ENCODE results near the gene ASF1B. TPM values are rescaled to one million over a fixed set of nuclear protein-coding genes. Genes with fewer than 3 reads are reported as not detected.

ASF1B gene
- total RNA-seq, 1 donor from 2014 or later, result 2.8 TPM

DNA sequence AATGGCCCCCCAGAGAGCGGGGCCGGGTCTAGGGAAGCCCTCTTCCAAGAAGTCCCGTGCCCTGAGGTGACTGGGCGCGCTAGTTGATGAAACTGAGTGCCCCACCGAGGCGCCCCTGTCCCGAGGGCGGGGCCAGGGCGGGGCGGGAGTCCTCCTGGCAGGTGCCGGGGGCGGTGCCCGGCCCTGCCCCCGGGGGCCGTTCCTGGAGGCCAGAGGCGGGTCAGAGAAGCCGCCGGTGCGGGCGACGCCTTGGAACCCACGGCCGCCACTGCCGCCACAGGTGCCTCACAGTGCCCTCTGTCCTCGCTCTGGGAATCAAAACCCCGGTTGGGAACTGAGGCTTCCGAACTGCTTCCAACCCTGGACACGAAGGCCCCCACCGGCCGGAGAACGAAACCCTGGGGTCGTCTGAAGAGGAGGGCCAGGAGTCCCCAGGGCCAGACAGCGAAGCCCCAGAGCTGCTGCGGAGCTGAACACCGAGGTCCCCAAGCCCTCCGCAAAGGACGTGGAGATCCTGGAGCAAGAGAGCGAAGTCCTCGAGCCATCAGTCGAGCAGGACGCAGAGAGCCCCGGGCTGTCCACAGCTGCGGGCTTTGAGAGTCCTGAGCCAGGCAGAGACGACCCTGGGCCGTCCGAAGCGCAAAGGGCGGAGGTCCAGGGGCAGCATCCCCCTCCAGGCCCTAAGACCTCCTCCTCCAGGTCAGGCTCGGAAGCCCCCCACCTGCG lies 63.7 kb downstream of the ASF1B start, which contains the start of gene MISP3:
Gene MISP3, plus strand, starts transcription at position 252 of the 726 bp plus-strand sequence. CDS start 524 bp downstream, outside the sequence.
- Mint-ChIP-seq H3K4me3 (ENCODE audit: unreplicated experiment) (peak within 1 kb of the TSS; percentile 98), H3K36me3 (ENCODE audit: low read depth) (no peaks in the 10 kb centered on the region), H3K27me3 (ENCODE audit: low read depth) (no peaks in the 10 kb centered on the region), H3K27ac (ENCODE audit: unreplicated experiment) (peak within 1 kb of the TSS; percentile 54), H3K9me3 (ENCODE audit: low read depth) (no peaks in the 10 kb centered on the region), H3K4me1 (ENCODE audit: low read depth) (peaks cover 18% of the 10 kb centered on the region)
- TF ChIP-seq, protein P1, sequence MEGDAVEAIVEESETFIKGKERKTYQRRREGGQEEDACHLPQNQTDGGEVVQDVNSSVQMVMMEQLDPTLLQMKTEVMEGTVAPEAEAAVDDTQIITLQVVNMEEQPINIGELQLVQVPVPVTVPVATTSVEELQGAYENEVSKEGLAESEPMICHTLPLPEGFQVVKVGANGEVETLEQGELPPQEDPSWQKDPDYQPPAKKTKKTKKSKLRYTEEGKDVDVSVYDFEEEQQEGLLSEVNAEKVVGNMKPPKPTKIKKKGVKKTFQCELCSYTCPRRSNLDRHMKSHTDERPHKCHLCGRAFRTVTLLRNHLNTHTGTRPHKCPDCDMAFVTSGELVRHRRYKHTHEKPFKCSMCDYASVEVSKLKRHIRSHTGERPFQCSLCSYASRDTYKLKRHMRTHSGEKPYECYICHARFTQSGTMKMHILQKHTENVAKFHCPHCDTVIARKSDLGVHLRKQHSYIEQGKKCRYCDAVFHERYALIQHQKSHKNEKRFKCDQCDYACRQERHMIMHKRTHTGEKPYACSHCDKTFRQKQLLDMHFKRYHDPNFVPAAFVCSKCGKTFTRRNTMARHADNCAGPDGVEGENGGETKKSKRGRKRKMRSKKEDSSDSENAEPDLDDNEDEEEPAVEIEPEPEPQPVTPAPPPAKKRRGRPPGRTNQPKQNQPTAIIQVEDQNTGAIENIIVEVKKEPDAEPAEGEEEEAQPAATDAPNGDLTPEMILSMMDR (IDR thresholded peaks at IDR 0.05), result no peak
- DNase-seq (ENCODE audit: low spot score), result no peak

DNA sequence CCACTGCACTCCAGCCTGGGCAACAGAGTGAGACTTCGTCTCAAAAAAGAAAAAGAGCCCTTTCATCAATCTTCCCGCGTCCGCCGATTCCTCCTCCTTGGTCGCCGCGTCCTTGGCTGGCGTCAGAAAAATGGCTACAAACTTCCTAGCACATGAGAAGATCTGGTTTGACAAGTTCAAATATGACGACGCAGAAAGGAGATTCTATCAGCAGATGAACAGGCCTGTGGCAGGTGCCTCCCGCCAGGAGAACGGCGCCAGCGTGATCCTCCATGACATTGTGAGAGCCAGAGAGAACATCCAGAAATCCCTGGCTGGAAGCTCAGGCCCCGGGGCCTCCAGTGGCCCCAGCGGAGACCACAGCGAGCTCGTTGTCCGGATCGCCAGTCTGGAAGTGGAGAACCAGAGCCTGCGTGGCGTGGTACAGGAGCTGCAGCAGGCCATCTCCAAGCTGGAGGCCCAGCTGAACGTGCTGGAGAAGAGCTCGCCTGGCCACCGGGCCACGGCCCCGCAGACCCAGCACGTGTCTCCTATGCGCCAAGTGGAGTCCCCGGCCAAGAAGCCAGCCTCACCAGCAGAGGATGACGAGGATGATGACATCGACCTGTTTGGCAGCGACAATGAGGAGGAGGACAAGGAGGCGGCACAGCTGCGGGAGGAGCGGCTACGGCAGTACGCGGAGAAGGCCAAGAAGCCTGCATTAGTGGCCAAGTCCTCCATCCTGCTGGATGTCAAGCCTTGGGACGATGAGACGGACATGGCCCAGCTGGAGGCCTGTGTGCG lies 65.9 kb downstream of the ASF1B start:
- Mint-ChIP-seq H3K27me3 (ENCODE audit: low read depth) (no peaks in the 10 kb centered on the region), H3K36me3 (ENCODE audit: low read depth) (no peaks in the 10 kb centered on the region), H3K27ac (ENCODE audit: unreplicated experiment) (no peak overlapping the region), H3K4me3 (ENCODE audit: unreplicated experiment) (no peak overlapping the region), H3K9me3 (ENCODE audit: low read depth) (no peaks in the 10 kb centered on the region), H3K4me1 (ENCODE audit: low read depth) (peaks cover 17% of the 10 kb centered on the region)
- DNase-seq (ENCODE audit: low spot score), result no peak
- TF ChIP-seq, protein P1 (IDR thresholded peaks at IDR 0.05), result no peak

Other genes starting within 250 kb of the ASF1B start
- 2.9 to 3.5 TPM (median 3.0 TPM) in 3 replicates for gene BRME1, start 230.5 kb downstream of the ASF1B start, total RNA-seq
- gene CC2D1A, start 230.4 kb downstream of the ASF1B start, total RNA-seq, result 33.7 to 42.9 TPM (median 35.2 TPM) in 3 replicates
- 5.7 to 8.9 TPM (median 8.7 TPM) in 3 replicates for gene PODNL1, start 198.2 kb downstream of the ASF1B start, total RNA-seq
- 20.7 to 21.5 TPM (median 21.0 TPM) in 3 replicates for gene DCAF15, start 184.1 kb downstream of the ASF1B start, total RNA-seq
- gene RFX1, start 130.3 kb downstream of the ASF1B start, total RNA-seq, result 9.1 to 9.4 TPM (median 9.4 TPM) in 3 replicates
- gene RLN3, start 108.4 kb downstream of the ASF1B start, total RNA-seq, result not detected in 3 replicates
- gene IL27RA, start 104.8 kb downstream of the ASF1B start, total RNA-seq, result 2.5 to 3.0 TPM (median 2.9 TPM) in 3 replicates
- 0.82 to 0.95 TPM (median 0.92 TPM) in 3 replicates for gene PALM3, start 74.5 kb downstream of the ASF1B start, total RNA-seq
- 1.00 to 3.7 TPM (median 2.0 TPM) in 3 replicates for gene MISP3, start 63.8 kb downstream of the ASF1B start, total RNA-seq
- not detected in 3 replicates for gene C19orf67, start 50.8 kb downstream of the ASF1B start, total RNA-seq
- gene SAMD1, start 45.8 kb downstream of the ASF1B start, total RNA-seq, result 41.8 to 48.8 TPM (median 42.5 TPM) in 3 replicates
- 81.4 to 103 TPM (median 88.2 TPM) in 3 replicates for gene PRKACA, start 18.8 kb downstream of the ASF1B start, total RNA-seq
- gene ADGRL1, start 69.6 kb upstream of the ASF1B start, total RNA-seq, result 32.1 to 33.0 TPM (median 32.2 TPM) in 3 replicates
- gene ADGRE5, start 244.9 kb upstream of the ASF1B start, total RNA-seq, result 1.8 to 12.7 TPM (median 10.7 TPM) in 3 replicates